Activated CD8-positive, alpha-beta T cell treated with anti-CD3 and anti-CD28 coated beads for 36 hours (primary cell): Measurements from ENCODE around the gene PARVB. TPM values are rescaled to one million over a fixed set of nuclear protein-coding genes. Genes with fewer than 3 reads are reported as not detected.

ENCODE experiments used
- ATAC-seq: fragments of 200-7000 bp; cut with Tn5 transposase; one replicate; pipeline ENCODE4 v1.10.0; 2021; ENCODE audit warnings: mild to moderate bottlenecking, moderate library complexity
- CTCF ChIA-PET: fragments of 350-600 bp; sonication (Branson Sonifier 250); formaldehyde crosslinking; loops from one replicate; lab custom pipeline; 2021; ENCODE audit warnings: antibody characterized with exemption; lab: Charles Lee
- POLR2A ChIA-PET: fragments of 350-600 bp; sonication (Branson Sonifier 250); formaldehyde crosslinking; loops from one replicate; lab custom pipeline; 2021; ENCODE audit warnings: antibody characterized with exemption; lab: Charles Lee
- DNase-seq: peaks from one replicate; pipeline ENCODE4 v3.0.0-alpha.2; 2020
- H3K27ac Mint-ChIP-seq: one replicate; pipeline ENCODE4 v1.8.0; 2021; ENCODE audit warnings: mild to moderate bottlenecking, mixed read lengths
- H3K27me3 Mint-ChIP-seq: one replicate; pipeline ENCODE4 v1.8.0; 2021; ENCODE audit warnings: mixed read lengths
- H3K36me3 Mint-ChIP-seq: one replicate; pipeline ENCODE4 v1.8.0; 2021; ENCODE audit warnings: low read depth, mixed read lengths
- H3K4me1 Mint-ChIP-seq: one replicate; pipeline ENCODE4 v1.8.0; 2021; ENCODE audit warnings: low read depth, mixed read lengths
- H3K4me3 Mint-ChIP-seq: one replicate; pipeline ENCODE4 v1.8.0; 2021; ENCODE audit warnings: mild to moderate bottlenecking, moderate library complexity, mixed read lengths
- H3K9me3 Mint-ChIP-seq: one replicate; pipeline ENCODE4 v1.8.0; 2021; ENCODE audit warnings: mixed read lengths
- CTCF ChIP-seq: fragments of 200-600 bp; IDR thresholded peaks from one replicate; pipeline ENCODE4 v1.8.0; 2022; ENCODE audit warnings: antibody characterized with exemption, mild to moderate bottlenecking
- intact Hi-C: fragments of 100-400 bp; cut with micrococcal nuclease; formaldehyde crosslinking; loops from one replicate; pipeline ENCODE4 v1.10.0; 2022
- total RNA-seq, 2 experiments: library from RNA; stranded (reverse); gene quantifications; one replicate each; pipeline ENCODE4 v1.2.3, GENCODE V29; 2021

The PARVB gene
- total RNA-seq, 2 experiments from 2014 or later: 71.0 to 73.1 TPM

- Mint-ChIP-seq H3K27me3 (no peaks in the 10 kb centered on the region), H3K27ac (no peak overlapping the region), H3K4me3 (no peak overlapping the region), H3K4me1 (no peaks in the 10 kb centered on the region), H3K36me3 (peaks cover 31% of the 10 kb centered on the region), H3K9me3 (no peaks in the 10 kb centered on the region)
- ChIA-PET POLR2A (no interaction called here), CTCF (interaction anchor here (1.5 kb wide), 1 partner anchor 13 kb away, joined by 3 read pairs; no protein-coding TSS in a partner anchor)
- ATAC-seq (no peak), DNase-seq (no peak)
- intact Hi-C loops: no loop called here
- TF ChIP-seq CTCF: no peak
These were observed 43.5 kb upstream of the PARVB start for GRCh38 chr22:43980579-43980978.

- no peak overlapping the region for H3K27ac Mint-ChIP-seq
- DNase-seq: no peak
- intact Hi-C loops: no loop called here
- no peak for TF ChIP-seq CTCF
- CTCF ChIA-PET: interaction anchor here (1.5 kb wide), 1 partner anchor 12 kb away, joined by 3 read pairs; no protein-coding TSS in a partner anchor
- H3K4me3 Mint-ChIP-seq: no peak overlapping the region
- no peaks in the 10 kb centered on the region for H3K9me3 Mint-ChIP-seq
- H3K4me1 Mint-ChIP-seq: no peaks in the 10 kb centered on the region
- H3K27me3 Mint-ChIP-seq: no peaks in the 10 kb centered on the region
- no peak for ATAC-seq
- POLR2A ChIA-PET: no interaction called here
- peaks cover 29% of the 10 kb centered on the region for H3K36me3 Mint-ChIP-seq
These were observed 43.1 kb upstream of the PARVB start for GRCh38 chr22:43980996-43981395.

GRCh38 chr22:43983808-43984207 is 40.3 kb upstream of the PARVB start:
- Mint-ChIP-seq H3K4me3 (no peak overlapping the region), H3K27me3 (no peaks in the 10 kb centered on the region), H3K9me3 (no peaks in the 10 kb centered on the region), H3K4me1 (no peaks in the 10 kb centered on the region), H3K27ac (no peak overlapping the region), H3K36me3 (peaks cover 23% of the 10 kb centered on the region)
- ATAC-seq (no peak), DNase-seq (no peak)
- intact Hi-C loops: no loop called here
- CTCF ChIA-PET: interaction anchor here (1.0 kb wide), 1 partner anchor 38 kb away, joined by 3 read pairs; no protein-coding TSS in a partner anchor
- TF ChIP-seq CTCF: no peak
- POLR2A ChIA-PET: no interaction called here

GRCh38 chr22:43985532-43985931 is 38.6 kb upstream of the PARVB start:
- Mint-ChIP-seq H3K4me1 (no peaks in the 10 kb centered on the region), H3K27me3 (no peaks in the 10 kb centered on the region), H3K27ac (no peak overlapping the region), H3K36me3 (peaks cover 13% of the 10 kb centered on the region), H3K9me3 (no peaks in the 10 kb centered on the region), H3K4me3 (no peak overlapping the region)
- no peak for ATAC-seq
- TF ChIP-seq CTCF: no peak
- DNase-seq: no peak
- ChIA-PET CTCF (no interaction called here), POLR2A (interaction anchor here (1.5 kb wide), 1 partner anchor 11 kb away, joined by 4 read pairs; no protein-coding TSS in a partner anchor)
- intact Hi-C loops: no loop called here

- H3K27ac Mint-ChIP-seq: peak overlapping the region; percentile 38
- no peak for DNase-seq
- no peaks in the 10 kb centered on the region for H3K9me3 Mint-ChIP-seq
- POLR2A ChIA-PET: interaction anchor here (1.2 kb wide), 2 partner anchors 11 to 33 kb away, joined by 3 read pairs; partner anchors contain the start of gene SAMM50
- no peaks in the 10 kb centered on the region for H3K27me3 Mint-ChIP-seq
- intact Hi-C loops: no loop called here
- no peak for ATAC-seq
- peaks cover 5% of the 10 kb centered on the region for H3K4me1 Mint-ChIP-seq
- CTCF ChIA-PET: interaction anchor here (1.5 kb wide), 1 partner anchor 98 kb away, joined by 3 read pairs; no protein-coding TSS in a partner anchor
- H3K4me3 Mint-ChIP-seq: no peak overlapping the region
- no peak for TF ChIP-seq CTCF
- peaks cover 25% of the 10 kb centered on the region for H3K36me3 Mint-ChIP-seq
These were observed 35.8 kb upstream of the PARVB start for GRCh38 chr22:43988116-43988820.
